HG03103 (cell line): ENCODE measurements around the gene NDE1.
"Not testable (repeated sequence)": the region's sequence is repeated elsewhere in the genome, so short reads cannot be mapped to it uniquely, and the experiment has no call there.

Experiments used
- ATAC-seq: cut with Tn5 transposase; IDR thresholded peaks from one replicate; pipeline ENCODE4 v1.9.1; 2021; ENCODE audit warnings: low read depth; ENCODE audit not compliant: unreplicated experiment

Gene NDE1

DNA sequence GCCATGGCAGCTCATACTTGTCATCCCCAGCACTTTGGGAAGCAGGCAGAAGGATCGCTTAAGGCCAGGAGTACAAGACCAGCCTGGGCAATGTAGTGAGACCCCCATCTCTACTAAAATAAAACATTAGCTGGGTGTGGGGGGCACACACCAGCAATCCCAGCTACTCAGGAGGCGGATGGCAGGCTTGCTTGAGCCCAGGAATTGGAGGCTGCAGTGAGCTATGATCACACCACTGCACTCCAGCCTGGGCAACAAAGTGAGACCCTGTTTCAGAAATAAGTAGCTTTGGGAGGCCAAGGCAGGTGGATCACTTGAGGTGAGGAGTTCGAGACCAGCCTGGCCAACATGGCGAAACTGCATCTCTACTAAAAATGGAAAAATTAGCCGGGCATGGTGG lies 77.7 kb downstream of the NDE1 start:
- not testable (repeated sequence) for ATAC-seq

DNA sequence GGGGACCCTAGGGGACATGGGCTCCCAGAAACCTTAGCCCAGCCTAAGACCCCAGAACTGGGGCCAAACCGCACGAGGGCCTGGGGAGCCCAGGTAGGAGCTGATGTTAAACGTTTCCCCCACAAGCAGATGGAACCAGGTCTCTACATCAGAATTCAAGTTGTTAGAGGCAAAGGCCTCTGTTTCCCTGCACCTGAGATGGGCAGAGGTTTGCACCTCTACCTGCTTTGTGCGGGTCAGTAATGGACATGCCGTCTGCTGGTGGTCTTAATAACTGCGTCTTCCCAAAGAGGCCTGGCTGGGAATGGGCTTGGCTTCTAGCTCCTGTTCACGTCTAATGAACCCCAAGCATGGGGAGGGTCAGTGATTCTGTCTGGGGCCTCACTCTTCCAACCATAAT lies 79.1 kb downstream of the NDE1 start:
- ATAC-seq = no peak

DNA sequence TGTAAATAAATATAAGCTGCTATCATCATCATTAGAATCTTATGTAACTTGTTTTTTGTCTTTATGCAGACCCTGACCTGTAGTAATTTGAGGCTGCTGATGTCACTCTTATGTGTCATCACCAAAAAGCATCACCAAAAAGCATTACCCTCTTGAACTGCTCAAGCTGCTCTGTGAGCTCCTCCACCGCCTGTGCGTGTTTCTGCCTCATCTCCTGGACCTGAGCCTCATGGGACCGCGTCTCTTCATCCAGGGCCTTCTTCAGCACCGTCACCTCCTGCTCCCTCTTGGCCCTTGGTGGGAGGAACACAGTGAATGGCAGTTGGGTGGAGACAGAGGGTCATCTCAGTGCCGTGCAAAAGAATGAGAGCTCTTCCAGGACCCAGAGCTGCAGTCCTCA lies 82.4 kb downstream of the NDE1 start:
- ATAC-seq = no peak

DNA sequence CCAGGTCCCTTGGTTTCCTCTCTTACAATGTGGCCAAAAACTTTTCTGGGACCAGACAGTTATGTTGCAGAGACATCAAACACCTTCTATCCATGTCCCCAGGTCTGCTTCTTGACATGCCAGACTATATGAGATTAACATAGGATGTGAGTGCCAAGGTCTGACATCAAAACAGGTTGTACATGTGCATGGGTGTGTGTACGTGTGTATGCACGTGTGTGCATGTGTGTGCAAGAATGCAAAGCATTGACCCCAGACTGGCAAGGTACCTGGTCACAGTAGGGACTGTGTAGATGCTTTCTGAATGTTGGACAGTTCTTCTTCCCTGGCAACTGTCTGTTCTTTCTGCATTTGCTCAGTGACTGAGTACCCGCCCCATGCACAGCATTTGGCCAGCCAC lies 85.6 kb downstream of the NDE1 start:
- no peak for ATAC-seq

DNA sequence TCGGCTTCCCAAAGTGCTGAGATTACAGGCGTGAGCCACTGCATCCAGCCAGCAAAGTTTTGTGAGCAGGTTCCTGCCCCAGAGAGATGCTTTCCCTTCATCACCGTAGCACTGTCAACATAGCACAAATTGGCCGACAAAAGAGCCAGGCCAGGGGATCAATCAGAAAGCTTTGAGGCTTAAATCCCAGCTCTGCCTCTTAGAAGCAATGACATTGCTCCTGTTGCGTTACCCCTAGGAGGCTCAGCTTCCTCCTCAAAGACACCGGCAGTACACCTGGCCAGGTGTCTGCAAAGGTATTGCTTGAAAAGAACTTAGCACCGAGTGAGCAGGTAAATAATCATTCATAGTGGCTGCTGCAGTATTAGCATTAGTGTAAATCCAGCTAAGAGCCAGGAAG lies 86.5 kb downstream of the NDE1 start:
- no peak for ATAC-seq

- ATAC-seq = no peak
These were observed 87.1 kb downstream of the NDE1 start for GRCh38 chr16:15737140-15737644.

DNA sequence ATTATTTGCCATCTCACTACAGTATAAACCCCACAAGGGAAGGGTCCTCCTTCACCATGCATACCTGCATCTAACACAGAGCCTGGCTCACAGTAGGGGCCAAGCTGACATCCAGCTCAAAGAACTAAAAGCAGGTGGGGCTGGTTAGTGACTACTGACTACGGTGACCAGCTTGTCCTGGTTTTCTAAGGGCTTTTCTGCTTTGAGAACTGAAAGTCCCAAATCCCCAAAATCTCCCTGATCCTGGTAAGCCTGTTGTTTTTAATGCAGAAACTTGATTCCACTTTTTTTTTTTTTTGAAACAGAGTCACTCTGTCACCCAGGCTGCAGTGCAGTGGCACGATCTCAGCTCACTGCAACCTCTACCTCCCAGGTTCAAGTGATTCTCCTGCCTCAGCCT lies 89.4 kb downstream of the NDE1 start:
- no peak for ATAC-seq

DNA sequence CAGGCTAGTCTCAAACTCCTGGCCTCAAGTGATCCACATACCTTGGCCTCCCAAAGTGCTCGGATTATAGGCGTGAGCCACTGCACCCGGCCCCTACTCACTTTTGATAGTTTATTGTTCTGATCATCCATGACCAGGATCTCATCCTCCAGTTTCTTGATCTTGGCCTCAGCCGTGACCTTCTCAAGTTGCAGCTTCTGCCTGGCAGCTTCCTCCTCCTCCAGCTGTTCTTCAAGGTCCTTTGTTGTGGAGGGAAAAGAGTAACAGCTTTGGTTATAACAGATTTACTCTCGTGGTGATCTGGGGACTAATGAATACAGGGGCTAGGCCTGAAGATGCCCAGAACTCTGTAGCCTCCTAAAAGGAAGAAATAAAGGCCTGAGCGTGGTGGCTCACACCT lies 89.9 kb downstream of the NDE1 start:
- ATAC-seq = no peak

GRCh38 chr16:15741207-15741871 lies 91.3 kb downstream of the NDE1 start:
- no peak for ATAC-seq

DNA sequence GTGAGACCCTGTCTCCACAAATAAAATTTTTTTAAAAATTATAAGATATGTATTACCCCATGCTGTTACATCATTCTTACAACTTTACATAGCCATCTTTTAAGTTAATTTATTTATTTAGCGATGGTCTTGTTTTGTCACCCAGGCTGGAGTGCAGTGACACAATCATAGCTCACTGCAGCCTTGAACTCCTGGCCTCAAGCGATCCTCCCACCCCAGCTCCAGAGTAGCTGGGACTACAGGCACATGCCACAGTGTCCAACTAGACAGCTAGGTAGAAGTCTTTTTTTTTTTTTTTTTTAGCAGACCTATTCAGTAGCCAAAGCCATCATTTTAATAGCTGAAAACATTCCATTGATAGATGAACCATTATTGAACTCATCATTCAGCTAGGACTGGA lies 92.7 kb downstream of the NDE1 start:
- no peak for ATAC-seq

DNA sequence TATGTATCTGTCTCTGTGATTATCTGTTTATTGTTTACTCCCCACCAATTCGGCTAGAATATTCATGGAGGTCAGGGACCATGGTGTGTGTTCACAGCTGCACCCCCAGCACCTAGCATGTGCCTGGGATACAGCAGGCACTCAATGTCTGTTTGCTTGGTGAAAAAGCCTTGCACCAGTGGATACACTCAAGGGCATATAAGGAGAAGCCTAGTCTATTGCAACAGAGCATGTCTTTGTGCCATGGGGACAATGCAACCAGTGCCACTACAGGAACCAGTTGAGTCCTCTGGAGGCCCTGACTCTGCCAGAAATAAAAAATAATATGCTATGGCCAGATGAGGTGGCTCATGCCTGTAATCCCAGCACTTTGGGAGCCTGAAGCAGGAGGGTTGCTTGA lies 93.6 kb downstream of the NDE1 start:
- ATAC-seq = no peak

- no peak for ATAC-seq
These were observed 96.3 kb downstream of the NDE1 start for GRCh38 chr16:15746332-15746731.

- no peak for ATAC-seq
These were observed 97.9 kb downstream of the NDE1 start for GRCh38 chr16:15747937-15748336.

GRCh38 chr16:15748654-15749053 lies 98.6 kb downstream of the NDE1 start:
- no peak for ATAC-seq

- no peak for ATAC-seq
These were observed 99.3 kb downstream of the NDE1 start for GRCh38 chr16:15749371-15749770.

DNA sequence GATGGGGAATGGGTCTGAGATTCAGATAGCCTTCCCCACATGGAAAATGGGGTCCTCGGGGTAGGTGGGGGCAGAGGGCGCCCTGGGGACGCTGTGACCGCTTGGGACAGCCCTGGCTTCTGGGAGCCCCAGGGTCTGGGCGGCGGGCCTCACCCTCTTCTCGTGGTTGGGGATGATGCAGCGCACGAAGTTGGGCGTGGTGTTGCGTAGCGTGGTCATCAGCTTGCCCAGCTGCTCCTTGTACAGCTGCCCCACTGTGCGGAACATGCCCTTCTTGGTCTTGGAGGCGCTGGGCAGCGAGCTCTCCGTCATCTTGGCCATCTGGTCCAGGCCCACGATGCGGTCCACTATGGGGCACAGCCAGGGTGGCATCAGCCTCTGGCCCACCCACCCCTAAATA lies 99.9 kb downstream of the NDE1 start:
- no peak for ATAC-seq

GRCh38 chr16:15751940-15752339 lies 101.9 kb downstream of the NDE1 start:
- ATAC-seq = no peak

DNA sequence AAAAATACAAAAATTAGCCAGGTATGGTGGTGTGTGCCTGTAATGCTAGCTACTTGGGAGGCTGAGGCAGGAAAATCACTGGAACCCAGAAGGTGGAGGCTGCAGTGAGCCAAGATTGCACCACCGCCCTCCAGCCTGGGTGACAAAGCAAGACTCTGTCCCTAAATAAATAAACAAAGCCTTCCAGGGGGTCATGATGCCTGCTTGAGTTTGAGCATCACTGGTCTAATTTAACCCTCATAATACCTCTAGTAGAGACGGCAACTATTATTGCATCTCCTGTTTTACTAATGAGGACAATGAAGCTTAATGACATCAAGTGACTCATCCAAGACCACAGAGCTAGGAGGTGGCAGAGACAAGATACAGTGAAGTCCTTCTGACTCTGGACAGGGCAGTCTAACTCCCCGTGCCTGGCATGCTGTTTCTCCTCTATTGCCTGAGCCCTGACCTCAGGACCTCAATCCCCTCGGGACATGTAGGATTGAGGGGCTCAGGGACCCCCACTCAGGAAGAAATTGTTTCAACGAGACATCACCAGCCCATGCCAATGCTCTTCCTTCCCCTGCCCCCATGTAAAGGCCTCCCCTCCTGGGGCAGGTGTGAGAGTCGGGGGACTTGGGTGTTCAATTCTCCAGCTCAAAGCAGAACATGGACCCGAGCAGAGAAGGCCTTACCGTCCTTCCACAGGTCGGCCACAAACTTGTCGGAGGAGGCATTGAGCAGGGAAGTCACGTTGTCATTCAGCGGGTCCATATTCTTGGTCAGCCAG lies 102.9 kb downstream of the NDE1 start:
- no peak for ATAC-seq

DNA sequence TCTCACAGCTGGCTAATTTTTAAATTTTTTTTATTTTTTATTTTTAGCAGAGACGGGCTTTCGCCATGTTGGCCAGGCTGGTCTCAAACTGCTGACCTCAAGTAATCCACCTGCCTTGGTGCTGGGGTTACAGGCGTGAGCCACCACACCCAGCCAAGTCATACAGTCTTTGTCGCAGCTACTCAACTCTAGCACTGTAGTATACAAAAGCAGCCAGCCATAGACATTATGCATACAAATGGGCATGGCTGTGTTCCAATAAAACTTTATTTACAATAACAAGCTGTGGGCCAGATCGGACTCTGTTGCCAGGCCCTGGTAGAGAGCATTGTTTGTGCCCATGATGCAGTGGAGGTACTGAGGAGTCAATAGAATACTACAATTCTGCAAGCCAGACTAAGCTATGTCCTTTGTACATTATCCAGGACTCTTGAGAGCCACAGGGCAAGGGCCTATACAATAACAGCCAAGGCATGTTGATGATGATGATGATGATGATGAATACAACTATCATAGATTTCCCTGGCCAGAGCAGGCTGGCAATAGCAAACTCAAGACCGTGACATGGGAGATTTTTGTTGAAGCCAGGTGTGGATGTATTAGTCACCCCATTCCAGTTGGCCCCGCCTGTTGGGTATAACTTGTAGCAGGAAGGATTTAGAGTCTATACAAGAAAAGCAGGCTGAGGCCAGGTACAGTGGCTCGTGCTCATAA lies 104.9 kb downstream of the NDE1 start:
- no peak for ATAC-seq

DNA sequence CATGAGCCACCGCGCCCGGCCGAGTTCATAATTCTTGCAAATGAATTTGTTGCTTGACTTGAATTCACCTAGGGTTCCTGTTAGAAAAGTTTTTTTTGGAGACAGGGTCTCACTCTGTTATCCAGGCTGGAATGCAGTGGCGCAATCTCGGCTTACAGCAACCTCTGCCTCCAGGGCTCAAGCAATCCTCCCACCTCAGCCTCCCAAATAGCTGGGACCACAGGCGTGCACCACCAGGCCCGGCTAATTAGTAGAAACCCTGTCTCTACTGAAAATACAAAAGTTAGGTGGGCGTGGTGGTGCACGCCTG lies 107.0 kb downstream of the NDE1 start:
- no peak for ATAC-seq

- no peak for ATAC-seq
These were observed 107.7 kb downstream of the NDE1 start for GRCh38 chr16:15757630-15758251.
